CMK (cell line): ENCODE results near the gene PPIL3.
A peak's percentile ranks its signal among the peaks of the same experiment; 100 is the strongest.
"Not testable (repeated sequence)": the region's sequence is repeated elsewhere in the genome, so short reads cannot be mapped to it uniquely, and the experiment has no call there.

Experiments used
- DNase-seq: peaks from one replicate; pipeline ENCODE4 v3.0.0-alpha.2; 2010; ENCODE audit warnings: low read depth

The PPIL3 gene

DNA sequence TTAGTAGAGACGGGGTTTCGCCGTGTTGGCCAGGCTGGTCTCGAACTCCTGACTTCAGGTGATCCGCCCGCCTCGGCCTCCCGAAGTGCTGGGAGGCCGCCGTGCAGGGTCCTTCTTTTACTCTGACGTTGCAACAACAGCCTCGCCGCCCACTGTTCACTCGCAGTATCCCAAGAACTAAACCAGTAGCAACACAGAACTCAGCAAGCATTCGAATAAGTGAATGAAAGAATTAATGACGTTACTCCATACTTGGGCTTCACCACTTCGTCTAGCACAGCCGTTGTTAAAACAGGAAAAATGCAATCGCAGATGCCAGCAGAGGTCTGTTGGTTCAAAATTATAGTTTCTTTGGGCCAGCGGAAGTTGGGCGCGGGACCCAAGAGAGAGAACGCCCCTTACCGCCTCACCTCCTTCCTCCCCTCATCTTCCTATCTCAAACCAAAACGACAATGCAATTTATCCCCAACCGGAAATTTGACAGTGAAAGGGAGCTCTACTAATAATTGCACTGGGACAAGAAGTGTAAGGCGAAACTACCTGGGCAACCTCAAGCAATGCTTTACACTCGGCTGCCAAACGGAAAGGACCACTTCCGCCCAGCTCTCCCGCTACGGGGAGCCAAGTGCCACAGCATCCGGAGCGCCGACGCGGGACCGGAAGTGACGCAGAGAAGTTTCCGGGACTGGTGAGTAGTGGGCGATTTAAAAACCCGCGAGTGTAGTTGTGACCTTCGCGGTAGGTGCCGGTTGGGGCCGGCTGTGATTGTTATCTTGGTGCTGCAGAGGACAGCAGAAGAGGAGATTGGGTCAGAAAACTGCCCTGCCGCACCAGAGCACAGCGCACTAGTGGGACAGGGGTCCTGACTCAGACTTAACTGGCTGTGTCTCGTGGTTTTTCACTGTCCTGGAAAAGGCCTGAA lies at the start of gene PPIL3, which contains the start of gene NIF3L1:
TSS of gene PPIL3 (minus strand) at position 374 of the 922 bp plus-strand sequence. CDS start 1,462 bp downstream, outside the sequence.
TSS of gene NIF3L1 (plus strand) at position 668 of the 922 bp plus-strand sequence. CDS start 2,573 bp downstream, outside the sequence.
- DNase-seq = peak; percentile 97

- no peak for DNase-seq
Observed at GRCh38 chr2:200930947-200931626, 42.2 kb upstream of the PPIL3 start.

DNA sequence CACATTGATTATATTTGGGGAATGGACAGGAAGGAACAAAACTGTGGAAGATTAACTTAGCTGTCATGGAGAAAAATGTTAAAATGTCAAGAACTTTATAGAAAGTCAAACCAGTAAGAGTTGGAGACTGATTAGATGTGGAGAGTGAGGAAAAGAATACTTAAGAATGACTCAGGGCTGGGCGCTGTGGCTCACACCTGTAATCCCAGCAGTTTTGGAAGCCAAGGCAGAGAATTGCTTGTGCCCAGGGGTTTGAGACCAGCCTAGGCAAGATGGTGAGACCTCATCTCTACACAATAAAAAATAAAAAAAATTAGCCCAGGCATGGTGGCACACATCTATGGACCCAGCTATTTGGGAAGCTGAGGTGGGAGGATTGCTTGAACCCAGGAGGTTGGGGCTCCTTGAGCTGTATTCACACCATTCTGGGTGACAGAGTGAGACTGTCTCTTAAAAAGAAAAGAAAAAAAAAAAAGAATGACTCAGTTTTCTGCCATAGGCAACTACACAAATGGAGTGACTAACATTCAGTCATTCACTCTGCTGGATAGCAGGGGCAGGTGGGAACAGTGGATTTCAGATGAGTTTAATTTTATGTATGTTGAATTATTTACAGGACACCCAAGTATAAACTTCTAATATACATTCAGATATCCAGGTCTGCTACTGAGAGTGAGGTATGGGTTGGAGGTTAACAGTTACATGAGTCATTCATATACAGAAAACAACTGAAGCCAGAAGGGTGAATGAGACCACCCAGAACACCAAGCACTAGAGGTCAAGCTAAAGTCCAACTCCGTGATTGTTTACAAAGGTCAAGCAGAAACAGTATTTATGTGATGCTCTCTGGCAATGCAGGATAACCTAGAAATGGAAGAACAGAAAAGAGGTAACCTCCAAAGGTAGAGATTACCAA lies 40.7 kb upstream of the PPIL3 start:
- DNase-seq = no peak

GRCh38 chr2:200922439-200922838 lies 33.6 kb upstream of the PPIL3 start:
- no peak for DNase-seq

DNA sequence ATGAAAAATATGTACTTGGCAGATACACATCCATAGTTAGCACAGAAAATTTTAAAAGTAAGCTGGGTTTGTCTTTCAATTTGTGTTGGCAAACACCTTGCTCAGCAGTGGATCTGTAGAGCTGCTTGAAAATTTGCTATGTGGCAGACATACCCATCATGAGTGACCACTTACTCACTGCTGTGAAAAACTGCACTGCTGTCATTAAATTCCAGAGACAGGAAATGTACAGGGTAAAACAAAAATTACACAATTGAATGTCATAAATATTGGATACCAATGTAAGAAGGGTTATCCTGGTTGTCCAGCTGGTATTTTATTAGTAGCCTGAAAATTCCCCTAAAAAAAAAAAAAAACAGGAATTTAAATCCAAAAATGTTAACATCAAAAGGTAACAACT lies 24.8 kb upstream of the PPIL3 start:
- DNase-seq = no peak

DNA sequence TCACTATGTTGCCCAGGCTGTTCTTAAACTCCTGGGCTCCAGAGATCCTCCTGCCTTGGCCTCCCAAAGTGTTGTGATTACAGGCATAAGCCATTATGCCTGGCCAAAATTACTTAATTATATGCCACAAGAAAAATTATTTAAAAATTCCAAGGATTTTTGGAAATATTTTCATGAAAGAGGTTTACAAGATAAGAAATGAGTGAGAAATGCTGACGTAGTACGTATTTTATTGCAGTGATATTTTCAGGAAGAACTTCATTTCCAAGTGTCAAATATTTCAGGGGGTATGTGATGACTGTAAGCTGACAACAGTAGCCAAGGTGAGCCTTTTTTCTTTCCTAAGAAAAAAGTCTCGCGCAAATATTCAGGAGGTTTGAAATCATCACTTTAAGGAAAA lies 21.1 kb upstream of the PPIL3 start:
- no peak for DNase-seq

DNA sequence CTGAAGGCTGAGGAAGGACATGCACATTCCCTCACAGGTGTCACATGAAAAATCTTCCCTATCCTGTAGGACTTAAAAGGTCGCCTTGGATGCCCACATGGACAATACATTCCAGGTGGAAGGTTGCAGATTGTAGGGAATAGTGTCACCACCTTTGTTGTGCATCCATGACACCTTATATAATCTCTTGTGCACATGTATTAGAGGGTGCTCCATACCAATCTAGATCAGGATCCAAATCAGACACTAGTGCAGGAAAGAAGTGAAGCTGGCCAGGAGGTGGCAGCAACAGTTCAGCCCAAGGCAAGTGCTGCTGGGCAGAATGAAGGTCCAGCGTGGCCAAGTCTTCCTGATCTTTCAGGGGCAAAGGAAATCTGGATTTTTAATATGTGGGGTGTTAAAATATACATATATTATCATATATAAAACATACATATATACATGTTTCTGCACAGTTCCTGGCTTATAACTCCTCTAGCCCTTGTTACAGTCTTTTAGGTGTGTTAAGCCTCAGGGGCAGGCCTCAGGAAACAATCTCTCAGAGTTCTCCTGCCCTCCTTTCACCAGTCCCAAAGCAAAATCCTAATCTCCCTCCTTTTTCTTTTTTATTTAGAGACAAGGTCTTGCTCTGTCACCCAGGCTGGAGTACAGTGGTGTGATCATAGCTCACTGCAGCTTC lies 16.9 kb upstream of the PPIL3 start:
- no peak for DNase-seq

DNA sequence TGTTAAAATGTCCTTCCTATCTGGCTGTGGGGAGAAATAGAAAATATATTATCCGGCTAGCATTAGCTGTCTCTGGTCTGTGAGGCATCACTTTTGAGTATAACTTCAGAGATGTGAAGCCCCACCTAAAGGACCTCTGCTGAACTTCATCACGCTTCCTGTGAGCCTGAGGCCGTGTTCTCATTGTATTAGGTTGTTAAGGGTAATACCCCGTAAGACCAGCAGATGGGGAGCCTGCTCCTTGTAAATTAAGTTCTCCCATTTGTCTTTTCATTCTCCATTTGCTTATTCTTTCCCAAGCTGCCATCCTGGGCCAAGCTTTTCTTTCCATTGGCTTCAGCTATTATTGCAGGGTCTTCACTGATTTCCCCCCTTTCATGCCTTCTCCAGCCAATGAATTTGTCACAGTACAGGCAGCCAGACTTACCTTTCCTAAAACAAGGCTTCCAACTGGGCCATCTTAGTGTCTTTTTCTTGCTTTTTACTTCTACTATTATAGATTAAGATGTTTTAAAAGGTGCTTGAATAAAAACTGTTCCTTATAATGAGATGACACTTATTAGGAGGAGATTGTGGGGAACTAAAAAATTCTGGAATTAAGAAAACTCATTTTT lies 12.7 kb upstream of the PPIL3 start:
- DNase-seq = peak; percentile 56

- no peak for DNase-seq
Observed at GRCh38 chr2:200899482-200899881, 10.6 kb upstream of the PPIL3 start.

- not testable (repeated sequence) for DNase-seq
Observed at GRCh38 chr2:200881715-200882249, 7.1 kb downstream of the PPIL3 start.

DNA sequence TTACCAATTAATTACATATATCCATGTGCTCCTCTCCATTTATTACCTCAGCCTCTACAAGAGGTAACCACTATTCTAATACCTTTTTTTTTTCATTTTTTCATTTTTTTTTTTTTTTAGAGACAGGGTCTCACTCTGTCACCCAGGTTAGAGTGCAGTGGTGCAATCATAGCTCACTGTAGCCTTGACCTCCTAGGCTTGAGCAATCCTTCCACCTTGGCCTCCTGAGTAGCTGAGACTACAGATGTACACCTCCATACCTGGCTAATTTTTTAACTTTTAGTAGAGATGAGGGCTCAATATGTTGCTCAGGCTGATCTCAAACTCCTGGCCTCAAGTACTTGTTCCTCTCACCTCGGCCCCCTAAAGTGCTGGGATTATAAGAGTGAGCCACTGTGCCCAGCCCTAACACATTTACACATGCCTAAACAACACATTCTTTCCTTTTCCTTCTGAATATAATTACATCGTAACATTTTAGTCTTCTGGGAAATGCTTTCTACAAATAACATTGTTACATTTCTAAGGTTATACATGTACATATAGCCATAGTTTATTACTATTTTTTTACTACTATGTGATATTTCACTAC lies 10.5 kb downstream of the PPIL3 start:
- DNase-seq = no peak

- DNase-seq = no peak
Observed at GRCh38 chr2:200877443-200877842, 11.4 kb downstream of the PPIL3 start.

GRCh38 chr2:200873560-200873959 lies 15.3 kb downstream of the PPIL3 start:
- DNase-seq = no peak

GRCh38 chr2:200871151-200871550 lies 17.7 kb downstream of the PPIL3 start:
- no peak for DNase-seq

- DNase-seq = no peak
Observed at GRCh38 chr2:200869014-200869413, 19.9 kb downstream of the PPIL3 start.

GRCh38 chr2:200864176-200865034 lies 24.5 kb downstream of the PPIL3 start, which contains the start of gene CLK1:
CLK1 (minus strand) TSS chr2:200864658; CDS start chr2:200861862, 2,796 bp downstream.
- peak; percentile 81 for DNase-seq

- DNase-seq = no peak
Observed at GRCh38 chr2:200863782-200864175, 25.1 kb downstream of the PPIL3 start.

GRCh38 chr2:200862532-200863000 lies 26.3 kb downstream of the PPIL3 start:
- no peak for DNase-seq

DNA sequence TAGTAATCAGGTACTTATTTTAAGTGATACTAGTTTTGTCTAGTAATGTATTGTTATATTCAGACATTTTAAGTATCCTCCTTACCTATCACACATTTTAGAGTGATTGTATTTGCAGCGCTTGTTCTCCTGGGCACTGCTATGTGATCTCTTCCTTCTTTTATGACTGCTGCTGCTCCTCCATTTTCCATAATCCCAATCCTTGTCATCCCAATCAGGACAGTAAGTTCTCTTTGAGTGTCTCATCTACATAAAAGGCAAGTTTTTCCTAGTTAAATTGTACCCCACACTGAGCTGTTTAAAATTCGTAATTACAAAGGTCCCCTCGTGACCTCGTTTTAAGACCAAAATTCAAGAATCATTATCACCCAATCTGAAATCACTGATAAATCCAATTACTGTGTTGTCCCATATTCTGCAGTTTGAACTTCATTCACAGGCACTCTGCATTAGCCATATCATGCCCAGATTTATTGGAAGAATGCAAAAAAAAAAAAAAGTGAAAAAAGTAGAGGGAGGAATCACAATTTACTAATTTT lies 27.2 kb downstream of the PPIL3 start:
- DNase-seq = no peak
